Kidney epithelial cell (primary cell): ENCODE results near the gene LOXHD1. TPM values are rescaled to one million over a fixed set of nuclear protein-coding genes. Genes with fewer than 3 reads are reported as not detected.

Experiments
- DNase-seq: peaks from one replicate; pipeline ENCODE4 v3.0.0-alpha.2; 2010; ENCODE audit warnings: low read depth
- H3K27me3 ChIP-seq: 2 replicates; pipeline ENCODE4 v1.6.0; 2011; ENCODE audit warnings: low read length; ENCODE audit not compliant: control insufficient read depth, insufficient read depth
- H3K36me3 ChIP-seq: 2 replicates; pipeline ENCODE4 v1.5.1; 2011; ENCODE audit warnings: low read length; ENCODE audit not compliant: control insufficient read depth, insufficient read depth
- H3K4me3 ChIP-seq: 2 replicates; pipeline ENCODE4 v1.5.1; 2011; ENCODE audit warnings: low read depth, mild to moderate bottlenecking, control low read depth, low read length
- total RNA-seq: library from RNA; depleted of rRNA; stranded (reverse); fragments of >200 nt; gene quantifications from 2 replicates; pipeline ENCODE4 v1.2.3, GENCODE V29; 2015
- TF ChIP-seq, protein P1 (sequence below): IDR thresholded peaks from 2 replicates; pipeline ENCODE4 v1.5.1; 2011; ENCODE audit warnings: mild to moderate bottlenecking, moderate library complexity, low read length, control low read depth, inconsistent platforms; ENCODE audit not compliant: insufficient read depth, poor library complexity, severe bottlenecking

LOXHD1 gene
- total RNA-seq, 1 donor from 2014 or later, result 0.08 TPM

DNA sequence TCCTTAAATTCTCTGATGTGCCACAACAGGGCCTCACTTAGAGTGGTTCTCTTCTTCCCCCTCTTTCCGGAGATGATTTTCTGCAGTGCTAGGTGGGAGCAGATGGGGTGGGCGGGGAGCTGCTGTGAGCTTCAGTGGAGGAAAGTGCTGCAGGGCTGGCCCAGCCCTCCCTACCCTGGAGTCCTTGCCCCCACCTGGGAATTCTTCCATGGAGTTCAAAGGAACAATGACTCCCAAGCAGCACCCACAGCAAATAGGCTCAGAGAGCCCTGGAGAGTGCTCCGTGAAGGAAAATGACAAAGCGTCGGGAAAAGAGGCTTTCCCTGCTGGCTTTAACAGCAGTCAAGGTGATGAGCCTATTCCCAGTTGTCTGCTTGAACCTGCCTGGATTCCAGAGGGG lies 28.8 kb downstream of the LOXHD1 start:
- Histone ChIP-seq H3K27me3 (peaks cover 4% of the 10 kb centered on the region), H3K4me3 (no peak overlapping the region), H3K36me3 (no peaks in the 10 kb centered on the region)
- no peak for DNase-seq
- TF ChIP-seq, protein P1, sequence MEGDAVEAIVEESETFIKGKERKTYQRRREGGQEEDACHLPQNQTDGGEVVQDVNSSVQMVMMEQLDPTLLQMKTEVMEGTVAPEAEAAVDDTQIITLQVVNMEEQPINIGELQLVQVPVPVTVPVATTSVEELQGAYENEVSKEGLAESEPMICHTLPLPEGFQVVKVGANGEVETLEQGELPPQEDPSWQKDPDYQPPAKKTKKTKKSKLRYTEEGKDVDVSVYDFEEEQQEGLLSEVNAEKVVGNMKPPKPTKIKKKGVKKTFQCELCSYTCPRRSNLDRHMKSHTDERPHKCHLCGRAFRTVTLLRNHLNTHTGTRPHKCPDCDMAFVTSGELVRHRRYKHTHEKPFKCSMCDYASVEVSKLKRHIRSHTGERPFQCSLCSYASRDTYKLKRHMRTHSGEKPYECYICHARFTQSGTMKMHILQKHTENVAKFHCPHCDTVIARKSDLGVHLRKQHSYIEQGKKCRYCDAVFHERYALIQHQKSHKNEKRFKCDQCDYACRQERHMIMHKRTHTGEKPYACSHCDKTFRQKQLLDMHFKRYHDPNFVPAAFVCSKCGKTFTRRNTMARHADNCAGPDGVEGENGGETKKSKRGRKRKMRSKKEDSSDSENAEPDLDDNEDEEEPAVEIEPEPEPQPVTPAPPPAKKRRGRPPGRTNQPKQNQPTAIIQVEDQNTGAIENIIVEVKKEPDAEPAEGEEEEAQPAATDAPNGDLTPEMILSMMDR, result no peak

DNA sequence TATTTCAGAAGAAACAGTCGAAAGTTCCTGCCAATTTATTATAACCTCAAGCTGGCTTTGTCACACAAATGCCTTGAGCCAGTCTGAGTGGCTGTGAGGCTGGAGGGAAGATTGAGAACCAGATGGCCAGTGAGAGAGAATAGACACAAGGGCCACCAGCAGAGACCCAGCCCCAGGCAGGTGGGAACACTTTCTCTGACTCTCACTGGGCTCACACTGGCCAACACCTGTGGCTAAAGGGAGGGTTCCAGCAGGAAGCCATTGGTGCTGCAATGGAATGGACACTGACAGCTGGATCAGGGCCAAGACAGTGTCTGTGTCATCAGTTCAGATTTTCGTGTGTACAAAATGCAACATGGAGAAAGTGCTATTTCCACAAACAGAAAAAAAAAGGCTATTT lies 29.9 kb downstream of the LOXHD1 start:
- Histone ChIP-seq H3K36me3 (no peaks in the 10 kb centered on the region), H3K4me3 (no peak overlapping the region), H3K27me3 (peaks cover 4% of the 10 kb centered on the region)
- no peak for DNase-seq
- TF ChIP-seq, protein P1, result no peak

DNA sequence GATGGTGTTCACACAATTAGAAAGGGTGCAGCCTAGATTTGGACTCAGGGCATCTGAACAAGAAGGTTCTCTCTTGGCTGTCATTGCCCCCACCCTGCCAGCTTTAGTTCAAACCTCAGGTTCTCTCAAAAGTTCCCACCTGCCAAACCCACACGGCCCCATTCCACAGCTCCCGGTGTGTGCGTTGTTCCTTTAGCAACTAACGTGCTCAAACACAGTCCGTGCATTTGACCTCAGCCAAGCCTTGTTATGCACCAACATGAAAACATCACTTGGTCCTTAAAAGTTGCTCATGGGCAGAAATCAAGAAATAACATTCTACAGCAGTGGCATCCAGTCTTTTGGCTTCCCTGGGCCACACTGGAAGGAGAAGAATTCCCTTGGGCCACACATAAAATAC lies 32.0 kb downstream of the LOXHD1 start:
- Histone ChIP-seq H3K36me3 (no peaks in the 10 kb centered on the region), H3K27me3 (peaks cover 7% of the 10 kb centered on the region), H3K4me3 (no peak overlapping the region)
- TF ChIP-seq, protein P1, result no peak
- DNase-seq, result no peak

DNA sequence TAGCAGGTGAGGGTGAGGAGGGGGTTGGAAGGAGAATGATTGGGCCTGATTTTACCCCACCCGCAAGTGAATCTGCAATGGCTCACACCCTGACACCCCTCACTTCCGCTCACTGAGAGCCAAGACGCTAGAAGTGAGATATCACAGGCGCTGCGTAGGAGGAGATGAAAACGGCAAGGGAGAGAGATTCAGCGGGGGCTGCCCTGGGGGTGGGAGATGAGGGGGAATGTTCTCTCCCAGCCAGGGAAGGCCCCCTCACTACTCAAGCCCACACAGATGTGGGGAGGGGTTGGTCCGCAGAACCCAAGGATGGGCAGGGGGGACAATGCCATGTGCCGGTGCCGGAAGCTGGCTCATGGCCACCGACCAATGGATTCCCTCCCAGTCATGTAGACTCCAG lies 32.9 kb downstream of the LOXHD1 start:
- TF ChIP-seq, protein P1, result no peak
- no peaks in the 10 kb centered on the region for H3K36me3 ChIP-seq
- peaks cover 10% of the 10 kb centered on the region for H3K27me3 ChIP-seq
- no peak overlapping the region for H3K4me3 ChIP-seq
- DNase-seq, result no peak

DNA sequence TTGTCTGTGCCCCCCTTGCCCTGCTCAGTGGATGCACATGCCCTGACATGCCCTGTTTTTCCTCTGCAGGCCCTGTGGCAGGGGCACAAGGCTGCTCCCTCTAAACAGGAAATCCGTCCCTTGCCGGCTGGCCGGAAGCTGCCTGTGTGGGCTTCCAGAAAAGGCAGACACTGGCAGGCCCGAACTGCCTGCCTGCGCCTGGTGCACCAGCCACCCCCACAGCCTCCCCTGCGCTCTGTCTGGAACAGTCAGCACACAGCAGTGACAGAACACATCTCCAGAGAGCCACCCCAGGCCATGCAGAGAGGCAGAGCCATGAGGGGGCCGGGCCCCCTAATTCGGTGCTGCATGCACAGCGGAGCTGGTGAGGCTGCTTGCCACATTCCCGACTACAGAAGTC lies 33.5 kb downstream of the LOXHD1 start:
- no peak overlapping the region for H3K4me3 ChIP-seq
- TF ChIP-seq, protein P1, result no peak
- H3K27me3 ChIP-seq, result peaks cover 10% of the 10 kb centered on the region
- DNase-seq, result no peak
- H3K36me3 ChIP-seq, result no peaks in the 10 kb centered on the region

DNA sequence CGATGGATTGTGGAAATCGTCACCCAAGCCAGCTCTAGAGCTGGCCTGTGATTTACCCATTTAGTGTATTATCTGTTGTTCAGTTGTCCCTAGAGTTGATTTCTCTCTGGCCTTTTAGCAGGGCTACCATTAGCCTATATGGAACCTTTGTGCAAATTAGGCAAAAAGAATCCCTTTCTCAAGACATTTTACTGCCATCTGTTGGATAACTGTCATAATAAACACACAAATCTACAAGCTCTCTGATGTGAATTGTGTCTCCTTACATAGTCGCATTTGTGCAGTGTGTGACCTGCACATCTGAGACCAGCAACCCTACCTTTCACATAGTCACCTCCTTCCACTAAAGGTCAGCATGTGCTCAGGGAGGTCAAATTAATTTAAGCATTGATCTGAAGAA lies 34.0 kb downstream of the LOXHD1 start:
- no peak for DNase-seq
- no peak overlapping the region for H3K4me3 ChIP-seq
- peaks cover 10% of the 10 kb centered on the region for H3K27me3 ChIP-seq
- TF ChIP-seq, protein P1, result no peak
- no peaks in the 10 kb centered on the region for H3K36me3 ChIP-seq
